Measurements from ENCODE around the gene GNB3. TPM values are rescaled to one million over a fixed set of nuclear protein-coding genes. Genes with fewer than 3 reads are reported as not detected.

Gene GNB3
- total RNA-seq, 4 donors from 2014 or later = under 0.01 to 18.3 (median 2.7) TPM; not detected in 1

DNA sequence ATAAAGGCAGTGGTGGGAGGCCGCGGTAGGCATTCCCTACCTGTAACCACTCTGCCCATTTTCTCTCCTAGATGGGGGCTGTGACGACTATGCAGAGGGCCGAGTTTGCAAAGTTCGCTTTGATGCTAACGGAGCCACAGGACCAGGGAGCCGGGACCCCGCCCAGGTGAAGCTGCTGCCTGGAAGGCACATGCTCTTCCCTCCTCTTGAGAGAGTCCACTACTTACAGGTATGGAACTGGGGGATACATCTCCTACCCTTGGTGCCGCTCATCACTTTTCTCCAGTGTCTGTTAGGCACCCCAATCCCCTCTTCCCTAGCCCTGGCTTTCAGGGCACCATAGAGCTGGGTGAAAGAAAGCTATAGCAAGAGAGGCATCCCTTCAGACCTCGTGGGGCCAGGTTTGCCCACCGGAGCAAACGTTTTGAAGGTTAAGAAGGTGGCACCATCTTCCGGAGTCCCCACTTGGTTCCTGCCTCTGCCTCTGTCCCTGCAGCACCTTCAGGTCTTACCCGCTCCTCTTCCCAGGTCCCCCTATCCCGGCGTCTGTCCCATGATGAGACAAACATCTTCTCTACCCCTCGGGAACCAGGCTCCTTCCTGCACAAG lies 14.5 kb upstream of the GNB3 start:
- Histone ChIP-seq H3K27ac (peak overlapping the region; percentile 90 to 97), H3K27me3 (peaks cover 0 to 4% of the 10 kb centered on the region in 2 donors), H3K4me3 (no peak overlapping the region), H3K4me1 (peaks cover 5 to 6% of the 10 kb centered on the region in 2 donors), H3K9me3 (no peaks in the 10 kb centered on the region), H3K36me3 (no peaks in the 10 kb centered on the region)
- DNase-seq = no peak
- TF ChIP-seq POLR2A (IDR thresholded peaks at IDR 0.05) = no peak
- TF ChIP-seq, protein P1, sequence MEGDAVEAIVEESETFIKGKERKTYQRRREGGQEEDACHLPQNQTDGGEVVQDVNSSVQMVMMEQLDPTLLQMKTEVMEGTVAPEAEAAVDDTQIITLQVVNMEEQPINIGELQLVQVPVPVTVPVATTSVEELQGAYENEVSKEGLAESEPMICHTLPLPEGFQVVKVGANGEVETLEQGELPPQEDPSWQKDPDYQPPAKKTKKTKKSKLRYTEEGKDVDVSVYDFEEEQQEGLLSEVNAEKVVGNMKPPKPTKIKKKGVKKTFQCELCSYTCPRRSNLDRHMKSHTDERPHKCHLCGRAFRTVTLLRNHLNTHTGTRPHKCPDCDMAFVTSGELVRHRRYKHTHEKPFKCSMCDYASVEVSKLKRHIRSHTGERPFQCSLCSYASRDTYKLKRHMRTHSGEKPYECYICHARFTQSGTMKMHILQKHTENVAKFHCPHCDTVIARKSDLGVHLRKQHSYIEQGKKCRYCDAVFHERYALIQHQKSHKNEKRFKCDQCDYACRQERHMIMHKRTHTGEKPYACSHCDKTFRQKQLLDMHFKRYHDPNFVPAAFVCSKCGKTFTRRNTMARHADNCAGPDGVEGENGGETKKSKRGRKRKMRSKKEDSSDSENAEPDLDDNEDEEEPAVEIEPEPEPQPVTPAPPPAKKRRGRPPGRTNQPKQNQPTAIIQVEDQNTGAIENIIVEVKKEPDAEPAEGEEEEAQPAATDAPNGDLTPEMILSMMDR (IDR thresholded peaks at IDR 0.05) = no peak
- intact Hi-C loops (cut with DNase I; ENCODE audit: low total_unique reads) = loop anchor here (10.0 kb wide), 1 partner anchor 71 kb away; the partner anchor contains the start of gene MLF2

DNA sequence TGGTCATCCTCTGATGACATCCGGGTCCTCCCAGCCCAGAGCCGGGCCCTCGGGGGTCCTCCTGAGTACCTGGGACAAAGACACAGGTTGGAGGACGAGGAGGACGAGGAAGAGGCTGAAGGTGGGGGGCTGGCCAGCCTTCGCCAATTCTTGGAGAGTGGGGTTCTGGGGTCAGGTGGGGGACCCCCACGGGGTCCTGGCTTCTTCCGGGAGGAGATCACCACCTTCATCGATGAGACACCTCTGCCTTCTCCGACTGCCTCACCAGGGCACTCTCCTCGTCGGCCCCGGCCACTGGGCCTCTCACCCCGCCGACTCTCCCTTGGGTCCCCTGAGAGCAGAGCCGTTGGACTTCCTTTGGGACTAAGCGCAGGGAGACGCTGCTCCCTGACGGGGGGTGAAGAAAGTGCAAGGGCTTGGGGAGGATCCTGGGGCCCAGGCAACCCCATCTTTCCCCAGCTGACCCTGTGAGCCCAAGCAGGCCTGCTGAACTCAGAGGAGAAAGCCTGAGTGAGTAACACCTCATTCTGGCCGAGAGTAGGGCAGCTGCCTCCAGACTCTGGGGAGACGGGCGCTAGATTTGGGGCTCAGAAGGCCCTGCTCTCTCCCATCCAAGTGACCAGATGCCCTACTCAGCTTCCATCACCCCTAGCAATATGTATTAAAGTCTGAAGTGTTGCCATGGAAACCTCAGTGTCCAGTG lies 13.8 kb upstream of the GNB3 start:
- peak overlapping the region; percentile 90 to 97 for H3K27ac ChIP-seq

DNA sequence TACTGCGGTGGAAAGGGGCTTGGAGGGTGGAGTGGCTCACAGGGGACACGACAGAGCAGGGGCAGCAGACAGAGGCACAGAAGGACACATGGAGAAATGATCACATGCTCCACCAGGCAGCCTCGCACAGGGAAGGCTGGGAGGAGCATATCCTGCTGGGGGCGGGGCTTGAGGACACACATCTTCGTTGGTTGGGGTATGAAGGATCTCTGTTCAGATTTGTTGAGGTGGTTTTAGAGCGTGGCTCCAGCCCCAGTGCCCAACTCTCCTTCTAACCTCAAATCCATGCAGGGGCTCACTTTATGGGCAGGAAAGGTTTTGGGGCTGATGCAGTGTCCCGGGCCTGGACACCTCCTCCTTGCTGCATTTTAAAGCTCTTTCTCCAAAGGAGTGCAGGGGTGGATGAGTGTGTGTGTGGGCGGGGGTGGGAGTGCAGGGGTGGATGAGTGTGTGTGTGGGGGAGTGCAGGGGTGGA lies 13.3 kb upstream of the GNB3 start:
- Histone ChIP-seq H3K4me1 (peaks cover 5 to 6% of the 10 kb centered on the region in 2 donors), H3K27me3 (no peaks in the 10 kb centered on the region), H3K27ac (peak overlapping the region; percentile 90 to 97), H3K4me3 (peak overlapping the region in 1 of 2 donors; percentile 96), H3K36me3 (no peaks in the 10 kb centered on the region), H3K9me3 (no peaks in the 10 kb centered on the region)
- TF ChIP-seq, protein P1 (IDR thresholded peaks at IDR 0.05) = no peak
- peak; percentile 21 to 40 for TF ChIP-seq POLR2A (IDR thresholded peaks at IDR 0.05)
- intact Hi-C loops (cut with DNase I; ENCODE audit: low total_unique reads) = loop anchor here (10.0 kb wide), 1 partner anchor 73 kb away; the partner anchor contains the start of gene MLF2
- peak; percentile 92 to 95 for DNase-seq

More for the DNA sequence above, 13.8 kb upstream of the GNB3 start:
- Histone ChIP-seq H3K27me3 (peaks cover 0 to 3% of the 10 kb centered on the region in 2 donors), H3K4me1 (peaks cover 5 to 6% of the 10 kb centered on the region in 2 donors), H3K9me3 (no peaks in the 10 kb centered on the region), H3K4me3 (no peak overlapping the region), H3K36me3 (no peaks in the 10 kb centered on the region)
- no peak for DNase-seq
- TF ChIP-seq, protein P1 (IDR thresholded peaks at IDR 0.05) = no peak
- TF ChIP-seq POLR2A (IDR thresholded peaks at IDR 0.05) = no peak
- intact Hi-C loops (cut with DNase I; ENCODE audit: low total_unique reads) = loop anchor here (10.0 kb wide), 1 partner anchor 72 kb away; the partner anchor contains the start of gene MLF2

DNA sequence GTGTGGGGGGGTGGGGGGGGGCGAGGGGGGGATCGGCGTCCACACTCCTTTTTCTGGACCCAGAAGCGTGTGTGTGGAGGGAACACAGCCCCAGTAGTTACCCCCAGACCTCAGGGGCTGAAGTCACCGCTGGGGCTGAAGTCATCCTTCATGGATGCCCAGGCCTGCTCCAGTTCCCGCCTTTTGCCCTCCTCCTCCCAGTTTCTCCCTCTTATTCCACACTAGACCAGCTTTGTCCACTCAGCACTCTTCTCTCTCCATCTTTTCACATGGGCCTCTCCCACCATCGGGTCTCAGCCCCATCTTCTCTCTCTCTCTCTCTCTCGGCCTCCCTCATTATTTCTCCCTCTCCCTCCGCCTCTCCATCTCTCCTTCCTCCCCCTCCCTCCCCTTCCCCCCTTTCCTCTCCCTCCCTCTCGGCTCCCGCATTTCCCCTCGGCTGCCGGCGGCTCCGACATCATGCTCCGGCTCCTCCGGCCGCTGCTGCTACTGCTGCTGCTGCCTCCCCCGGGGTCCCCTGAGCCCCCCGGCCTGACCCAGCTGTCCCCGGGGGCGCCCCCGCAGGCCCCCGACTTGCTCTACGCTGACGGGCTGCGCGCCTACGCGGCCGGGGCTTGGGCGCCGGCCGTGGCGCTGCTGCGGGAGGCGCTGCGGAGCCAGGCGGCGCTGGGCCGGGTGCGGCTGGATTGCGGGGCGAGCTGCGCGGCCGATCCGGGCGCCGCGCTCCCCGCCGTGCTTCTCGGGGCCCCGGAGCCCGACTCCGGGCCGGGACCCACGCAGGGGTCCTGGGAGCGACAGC lies 12.5 kb upstream of the GNB3 start, which contains the start of gene P3H3:
P3H3 (plus strand) TSS at position 426 of the 799 bp plus-strand sequence; CDS start at position 460, 34 bp downstream.
- DNase-seq = peak; percentile 64 to 69
- TF ChIP-seq, protein P1 (IDR thresholded peaks at IDR 0.05) = peak in 2 of 4 experiments; percentile 2 to 24
- TF ChIP-seq POLR2A (IDR thresholded peaks at IDR 0.05) = peak in 1 of 2 donors; percentile 40
- H3K4me1 ChIP-seq = peaks cover 5 to 6% of the 10 kb centered on the region in 2 donors
- no peaks in the 10 kb centered on the region for H3K36me3 ChIP-seq
- peak within 1 kb of the TSS; percentile 91 to 96 for H3K4me3 ChIP-seq
- H3K27me3 ChIP-seq = no peaks in the 10 kb centered on the region
- no peaks in the 10 kb centered on the region for H3K9me3 ChIP-seq
- intact Hi-C loops (cut with DNase I; ENCODE audit: low total_unique reads) = loop anchor here (10.0 kb wide), 1 partner anchor 73 kb away; the partner anchor contains the start of gene MLF2
- H3K27ac ChIP-seq = peak within 1 kb of the TSS; percentile 90 to 97
